AG20443 (cell line): ENCODE data around the gene PINLYP.
"Not testable (repeated sequence)": the region's sequence is repeated elsewhere in the genome, so short reads cannot be mapped to it uniquely, and the experiment has no call there.

Experiments
- DNase-seq: peaks from one replicate; pipeline ENCODE4 v3.0.0; 2012; ENCODE audit warnings: low spot score, mixed read lengths

PINLYP gene

GRCh38 chr19:43582495-43582894, 6.9 kb downstream of the PINLYP start:
- DNase-seq, result no peak

GRCh38 chr19:43584484-43584883, 8.9 kb downstream of the PINLYP start:
- DNase-seq, result no peak

- no peak for DNase-seq
Observed at GRCh38 chr19:43586346-43586745, 10.7 kb downstream of the PINLYP start.

- DNase-seq, result not testable (repeated sequence)
Observed at GRCh38 chr19:43587029-43587428, 11.4 kb downstream of the PINLYP start.

- DNase-seq, result no peak
Observed at GRCh38 chr19:43589277-43589676, 13.7 kb downstream of the PINLYP start.

- no peak for DNase-seq
Observed at GRCh38 chr19:43589678-43590077, 14.1 kb downstream of the PINLYP start.

- DNase-seq, result no peak
Observed at GRCh38 chr19:43591904-43592772, 16.5 kb downstream of the PINLYP start.

- DNase-seq, result no peak
Observed at GRCh38 chr19:43592800-43593350, 17.3 kb downstream of the PINLYP start.

GRCh38 chr19:43594081-43594697, 18.6 kb downstream of the PINLYP start:
- DNase-seq, result no peak

- peak; percentile 67 for DNase-seq
Observed at GRCh38 chr19:43594710-43595604, 19.4 kb downstream of the PINLYP start.

GRCh38 chr19:43595605-43595998, 20.0 kb downstream of the PINLYP start:
- DNase-seq, result no peak

GRCh38 chr19:43595999-43596841, 20.6 kb downstream of the PINLYP start, which contains the start of the genes IRGQ and ZNF576:
TSS of gene IRGQ (minus strand) at chr19:43596134. CDS start at chr19:43595338, 796 bp downstream.
TSS of gene ZNF576 (plus strand) at chr19:43596595. CDS start at chr19:43597109, 514 bp downstream.
- peak; percentile 99 for DNase-seq

GRCh38 chr19:43596842-43597461, 21.4 kb downstream of the PINLYP start:
- DNase-seq, result peak; percentile 24

GRCh38 chr19:43597876-43598275, 22.3 kb downstream of the PINLYP start:
- DNase-seq, result no peak

GRCh38 chr19:43598445-43599240, 23.0 kb downstream of the PINLYP start:
- DNase-seq, result no peak

- DNase-seq, result no peak
Observed at GRCh38 chr19:43599635-43600295, 24.2 kb downstream of the PINLYP start.

GRCh38 chr19:43600326-43600725, 24.7 kb downstream of the PINLYP start:
- not testable (repeated sequence) for DNase-seq

GRCh38 chr19:43605875-43606568, 30.4 kb downstream of the PINLYP start:
- no peak for DNase-seq
